IMR-90 (cell line): ENCODE measurements around the gene DCN. TPM values are rescaled to one million over a fixed set of nuclear protein-coding genes. Genes with fewer than 3 reads are reported as not detected.

Source experiments
- ATAC-seq: fragments of 200-7000 bp; cut with Tn5 transposase; 2 replicates; pipeline ENCODE4 v1.9.1; 2020; ENCODE audit warnings: low read depth, mild to moderate bottlenecking, moderate library complexity
- BruUV-seq: library from RNA; stranded (reverse); fragments of 400-500 nt; replicated peaks from 2 replicates; lab custom pipeline; 2021; lab: Mats Ljungman, UMichigan
- CTCF ChIA-PET: fragments of 300-600 bp; formaldehyde crosslinking; extraction: SDS; loops from one replicate; lab custom pipeline; 2021; ENCODE audit warnings: antibody characterized with exemption; lab: Yijun Ruan, JAX
- POLR2A ChIA-PET: fragments of 300-600 bp; sonication (Branson Sonifier 250); formaldehyde crosslinking; loops from one replicate; lab custom pipeline; 2022; ENCODE audit warnings: antibody characterized with exemption; ENCODE audit not compliant: unreplicated experiment; lab: Charles Lee
- DNase-seq: peaks from one replicate; pipeline ENCODE4 v3.0.0; 2013
- H2AFZ ChIP-seq: replicated peaks from 2 replicates; pipeline ENCODE3; 2013; ENCODE audit warnings: low read length, mild to moderate bottlenecking; ENCODE audit not compliant: poor library complexity
- H2AK5ac ChIP-seq: 2 replicates; pipeline ENCODE4 v1.6.1; 2013; ENCODE audit warnings: low read depth, low read length, inconsistent platforms
- H2AK9ac ChIP-seq: replicated peaks from 2 replicates; pipeline ENCODE3; 2013; ENCODE audit warnings: mild to moderate bottlenecking, low read depth, low read length, moderate library complexity; ENCODE audit not compliant: poor library complexity
- H2BK120ac ChIP-seq: 2 replicates; pipeline ENCODE4 v1.6.1; 2013; ENCODE audit warnings: low read depth, low read length, inconsistent platforms
- H2BK15ac ChIP-seq: 3 replicates; pipeline ENCODE4 v1.6.1; 2013; ENCODE audit warnings: low read depth, low read length, inconsistent platforms
- H2BK20ac ChIP-seq: 2 replicates; pipeline ENCODE4 v1.6.1; 2013; ENCODE audit warnings: low read depth, mild to moderate bottlenecking, inconsistent platforms, low read length, moderate library complexity
- H2BK5ac ChIP-seq: 2 replicates; pipeline ENCODE4 v1.6.1; 2013; ENCODE audit warnings: mild to moderate bottlenecking, low read depth, low read length, inconsistent platforms; ENCODE audit not compliant: poor library complexity, severe bottlenecking
- H3K14ac ChIP-seq: replicated peaks from 2 replicates; pipeline ENCODE4 v1.6.1; 2013; ENCODE audit warnings: low read depth, low read length, inconsistent platforms
- H3K18ac ChIP-seq: 2 replicates; pipeline ENCODE4 v1.6.1; 2013; ENCODE audit warnings: low read depth, low read length, control low read depth
- H3K23ac ChIP-seq: 2 replicates; pipeline ENCODE4 v1.6.1; 2013; ENCODE audit warnings: low read depth, low read length, inconsistent platforms
- H3K27ac ChIP-seq: 2 replicates; pipeline ENCODE4 v1.5.1; 2013; ENCODE audit warnings: mild to moderate bottlenecking, control low read depth, low read length; ENCODE audit not compliant: insufficient read depth
- H3K27me3 ChIP-seq: 2 replicates; pipeline ENCODE4 v1.6.1; 2013; ENCODE audit warnings: low read length; ENCODE audit not compliant: control insufficient read depth, insufficient read depth
- H3K36me3 ChIP-seq: 2 replicates; pipeline ENCODE4 v1.6.1; 2013; ENCODE audit warnings: low read length, mixed read lengths; ENCODE audit not compliant: control insufficient read depth, insufficient read depth
- H3K4ac ChIP-seq: 2 replicates; pipeline ENCODE4 v1.6.1; 2013; ENCODE audit warnings: low read depth, low read length, inconsistent platforms
- H3K4me1 ChIP-seq: 2 replicates; pipeline ENCODE4 v1.6.1; 2013; ENCODE audit warnings: low read length, mixed read lengths; ENCODE audit not compliant: control insufficient read depth, insufficient read depth
- H3K4me2 ChIP-seq: 2 replicates; pipeline ENCODE4 v1.6.1; 2013; ENCODE audit warnings: low read depth, mild to moderate bottlenecking, control low read depth, low read length, moderate library complexity
- H3K4me3 ChIP-seq: 2 replicates; pipeline ENCODE4 v1.5.1; 2013; ENCODE audit warnings: low read depth, mild to moderate bottlenecking, control low read depth, low read length, moderate library complexity; ENCODE audit not compliant: insufficient read depth
- H3K56ac ChIP-seq: 2 replicates; pipeline ENCODE4 v1.6.1; 2013; ENCODE audit warnings: low read length, inconsistent platforms; ENCODE audit not compliant: insufficient read depth; ENCODE audit errors: extremely low read depth
- H3K79me1 ChIP-seq, 2 experiments: 2 replicates each; pipeline ENCODE4 v1.6.1; 2013; ENCODE audit warnings: low read length in 2 of 2, inconsistent platforms in 1 of 2, low read depth in 1 of 2
- H3K9ac ChIP-seq: 2 replicates; pipeline ENCODE4 v1.6.1; 2013; ENCODE audit warnings: low read depth, low read length, control low read depth
- H3K9me1 ChIP-seq: 2 replicates; pipeline ENCODE4 v1.6.1; 2013; ENCODE audit warnings: low read length, inconsistent platforms; ENCODE audit not compliant: insufficient read depth
- H3K9me3 ChIP-seq: 2 replicates; pipeline ENCODE4 v1.6.1; 2013; ENCODE audit warnings: low read length; ENCODE audit not compliant: control insufficient read depth, insufficient read depth
- H4K20me1 ChIP-seq: 2 replicates; pipeline ENCODE4 v1.6.1; 2013; ENCODE audit warnings: low read length, inconsistent platforms; ENCODE audit not compliant: insufficient read depth
- H4K5ac ChIP-seq: 2 replicates; pipeline ENCODE4 v1.6.1; 2013; ENCODE audit warnings: mild to moderate bottlenecking, low read depth, low read length, control low read depth
- H4K8ac ChIP-seq, 2 experiments: 2 replicates each; pipeline ENCODE4 v1.6.1; 2013; ENCODE audit warnings: low read depth in 2 of 2, low read length in 2 of 2, control low read depth in 1 of 2, inconsistent platforms in 1 of 2
- H4K91ac ChIP-seq: 2 replicates; pipeline ENCODE4 v1.6.1; 2013; ENCODE audit warnings: low read depth, low read length, inconsistent platforms; ENCODE audit not compliant: insufficient read depth
- BHLHE40 ChIP-seq: fragments of 150-350 bp; IDR thresholded peaks from 2 replicates; pipeline ENCODE4 v1.6.1; 2016; ENCODE audit warnings: mild to moderate bottlenecking, low read depth, low read length
- CEBPB ChIP-seq: IDR thresholded peaks from 2 replicates; pipeline ENCODE4 v1.6.1; 2012; ENCODE audit warnings: low read depth, low read length, improper control_type of control experiment
- CHD1 ChIP-seq: IDR thresholded peaks from 2 replicates; pipeline ENCODE4 v1.6.1; 2012; ENCODE audit warnings: low read depth, low read length, improper control_type of control experiment
- CTCF ChIP-seq: conservative IDR thresholded peaks from 2 replicates; pipeline ENCODE4 v1.5.1; 2012; ENCODE audit warnings: mild to moderate bottlenecking, low read depth, low read length, improper control_type of control experiment
- ELK1 ChIP-seq: fragments of 150-350 bp; IDR thresholded peaks from 2 replicates; pipeline ENCODE4 v1.6.1; 2016; ENCODE audit warnings: low read depth, mild to moderate bottlenecking, low read length, moderate library complexity, borderline replicate concordance
- FOS ChIP-seq: fragments of 150-350 bp; IDR thresholded peaks from 2 replicates; pipeline ENCODE4 v1.6.1; 2016; ENCODE audit warnings: low read depth, low read length
- MAFK ChIP-seq: IDR thresholded peaks from 2 replicates; pipeline ENCODE4 v1.6.1; 2012; ENCODE audit warnings: low read depth, low read length, improper control_type of control experiment
- MAZ ChIP-seq: IDR thresholded peaks from 2 replicates; pipeline ENCODE4 v1.6.1; 2012; ENCODE audit warnings: low read depth, mild to moderate bottlenecking, low read length, improper control_type of control experiment, moderate library complexity, borderline replicate concordance
- MXI1 ChIP-seq: IDR thresholded peaks from 2 replicates; pipeline ENCODE4 v1.6.1; 2012; ENCODE audit warnings: low read depth, mild to moderate bottlenecking, low read length, moderate library complexity, borderline replicate concordance
- NFE2L2 ChIP-seq: fragments of 150-350 bp; IDR thresholded peaks from 2 replicates; pipeline ENCODE4 v1.6.1; 2016; ENCODE audit warnings: low read depth, mild to moderate bottlenecking, low read length
- POLR2A ChIP-seq: IDR thresholded peaks from 2 replicates; pipeline ENCODE4 v1.6.1; 2012; ENCODE audit warnings: mild to moderate bottlenecking, low read depth, low read length
- RAD21 ChIP-seq: IDR thresholded peaks from 2 replicates; pipeline ENCODE4 v1.6.1; 2012; ENCODE audit warnings: low read length, improper control_type of control experiment
- RCOR1 ChIP-seq: IDR thresholded peaks from 2 replicates; pipeline ENCODE4 v1.6.1; 2012; ENCODE audit warnings: mild to moderate bottlenecking, low read length, improper control_type of control experiment; ENCODE audit not compliant: insufficient replicate concordance
- RFX5 ChIP-seq: IDR thresholded peaks from 2 replicates; pipeline ENCODE4 v1.8.0; 2012; ENCODE audit warnings: low read depth, mild to moderate bottlenecking, low read length, moderate library complexity
- SMC3 ChIP-seq: fragments of 150-350 bp; IDR thresholded peaks from 2 replicates; pipeline ENCODE4 v1.6.1; 2016; ENCODE audit warnings: low read depth, mild to moderate bottlenecking, antibody characterized with exemption, low read length, moderate library complexity
- USF2 ChIP-seq: fragments of 150-350 bp; IDR thresholded peaks from 2 replicates; pipeline ENCODE4 v1.6.1; 2017; ENCODE audit warnings: mild to moderate bottlenecking, antibody characterized with exemption, low read length, low read depth
- WGBS, 2 experiments: methylation state at CpG; one replicate each; pipeline versions ENCODE4 v1.1.5 to v1.1.7; 2013; ENCODE audit warnings: missing lambda C conversion rate in 2 of 2; ENCODE audit not compliant: insufficient read length in 1 of 2; ENCODE audit errors: extremely low coverage in 2 of 2; 5-methylcytosine and 5-hydroxymethylcytosine counted together
- dilution Hi-C: fragments of 300-500 bp; cut with HindIII; formaldehyde crosslinking; loops from one replicate; pipeline ENCODE4 v1.14.3; 2018; ENCODE audit warnings: low sequenced_read_pairs; ENCODE audit not compliant: unreplicated experiment
- in situ Hi-C: fragments of 300-500 bp; cut with MboI; formaldehyde crosslinking; loops from 3 replicates; pipeline ENCODE4 v1.14.3; 2019; ENCODE audit warnings: low sequenced_read_pairs, inconsistent platforms, mixed read lengths
- intact Hi-C: fragments of 100-400 bp; cut with micrococcal nuclease; formaldehyde crosslinking; loops from 2 replicates; pipeline ENCODE4 v1.10.0; 2022
- polyA plus RNA-seq, 3 experiments: library from polyadenylated mRNA; depleted of rRNA; stranded (reverse); fragments of >200 nt; gene quantifications; 2 replicates each; pipeline ENCODE4 v1.2.3, GENCODE V29; 2012; ENCODE audit warnings: low replicate concordance in 1 of 3
- total RNA-seq: library from RNA; depleted of rRNA; stranded (reverse); fragments of >200 nt; gene quantifications from 2 replicates; pipeline ENCODE4 v1.2.3, GENCODE V29; 2012

The DCN gene
- total and polyA plus RNA-seq, 2 of the 4 experiments (the other 2 are of a cell fraction): 241 to 965 TPM

- in situ Hi-C loops: no loop called here
- Histone ChIP-seq H3K4me3 (peak overlapping the region; percentile 94), H3K23ac (peak overlapping the region; percentile 82; the same call in 1 of the 2 replicates), H3K56ac (peak overlapping the region; percentile 66; the same call in 1 of the 2 replicates), H3K27me3 (no peaks in the 10 kb centered on the region), H2AFZ (no peak overlapping the region), H4K8ac (peak overlapping the region; percentile 45 to 79; a peak in 3 of 4 replicates), H2BK5ac (peak overlapping the region; percentile 100), H3K79me1 (peaks cover 13 to 35% of the 10 kb centered on the region in 2 experiments), H2AK5ac (peak overlapping the region; percentile 56; the same call in 1 of the 2 replicates), H4K5ac (peak overlapping the region; percentile 94), H2BK120ac (peak overlapping the region; percentile 68), H3K14ac (peak overlapping the region; percentile 91), H3K4me2 (peak overlapping the region; percentile 98), H3K4me1 (peaks cover 8% of the 10 kb centered on the region), H3K4ac (peak overlapping the region; percentile 82; the same call in 1 of the 2 replicates), H3K36me3 (peaks cover 48% of the 10 kb centered on the region), H2AK9ac (no peak overlapping the region), H4K91ac (peak overlapping the region; percentile 79; the same call in 1 of the 2 replicates), H3K27ac (peak overlapping the region; percentile 92; the same call in 1 of the 2 replicates), H3K9me1 (peaks cover 5% of the 10 kb centered on the region), H3K9me3 (no peaks in the 10 kb centered on the region), H2BK20ac (peak overlapping the region; percentile 69; the same call in 1 of the 2 replicates), H2BK15ac (peak overlapping the region; percentile 43; the same call in 1 of the 3 replicates), H3K9ac (peak overlapping the region; percentile 84), H3K18ac (peak overlapping the region; percentile 98), H4K20me1 (peaks cover 8% of the 10 kb centered on the region; the same call in 1 of the 2 replicates)
- intact Hi-C loops: no loop called here
- DNase-seq (no peak), ATAC-seq (no peak)
- TF ChIP-seq NFE2L2 (no peak), MAFK (no peak), MXI1 (no peak), FOS (no peak), RAD21 (no peak), CHD1 (no peak), RCOR1 (no peak), CTCF (no peak), RFX5 (no peak), USF2 (no peak), MAZ (no peak), POLR2A (no peak), BHLHE40 (no peak), ELK1 (no peak), CEBPB (no peak), SMC3 (no peak)
- CTCF ChIA-PET: interaction anchor here (0.7 kb wide), 1 partner anchor 215 kb away, joined by 3 read pairs; no protein-coding TSS in a partner anchor
- POLR2A ChIA-PET: interaction anchor here (0.6 to 1.6 kb wide), 5 partner anchors 68 to 217 kb away, joined by 3 to 5 read pairs (median 3); no protein-coding TSS in a partner anchor
- dilution Hi-C loops: no loop called here
- no CpG with 5 or more reads among the region's 2 CpGs for WGBS, 2 experiments
- no TSS peak for BruUV-seq
These were observed 6.3 kb downstream of the DCN start for GRCh38 chr12:91176358-91176757.
